Measurements from ENCODE around the gene MTMR10. TPM values are rescaled to one million over a fixed set of nuclear protein-coding genes. Genes with fewer than 3 reads are reported as not detected.

Gene MTMR10
- total RNA-seq, 4 donors from 2014 or later = 24.9 to 46.7 (median 27.1) TPM

GRCh38 chr15:31036783-31037182 is 45.4 kb upstream of the MTMR10 start:
- Histone ChIP-seq H3K9me3 (no peaks in the 10 kb centered on the region), H3K4me3 (no peak overlapping the region), H3K27me3 (no peaks in the 10 kb centered on the region), H3K36me3 (no peaks in the 10 kb centered on the region), H3K4me1 (peaks cover 12% of the 10 kb centered on the region), H3K27ac (no peak overlapping the region)
- TF ChIP-seq POLR2AphosphoS5 (IDR thresholded peaks at IDR 0.05) (no peak), CTCF (IDR thresholded peaks at IDR 0.05) (no peak)
- DNase-seq (ENCODE audit: low spot score in 2 of 2) = no peak
- WGBS = 93% methylated on average over 6 of the region's 9 CpGs

GRCh38 chr15:31035610-31036009 is 44.2 kb upstream of the MTMR10 start:
- DNase-seq (ENCODE audit: low spot score in 2 of 2) = no peak
- Histone ChIP-seq H3K27ac (no peak overlapping the region), H3K36me3 (no peaks in the 10 kb centered on the region), H3K4me1 (peaks cover 12% of the 10 kb centered on the region), H3K9me3 (no peaks in the 10 kb centered on the region), H3K27me3 (no peaks in the 10 kb centered on the region), H3K4me3 (no peak overlapping the region)
- WGBS = 85% methylated on average over 7 of the region's 7 CpGs
- TF ChIP-seq POLR2A (IDR thresholded peaks at IDR 0.05) (no peak), POLR2AphosphoS5 (IDR thresholded peaks at IDR 0.05) (no peak), CTCF (IDR thresholded peaks at IDR 0.05) (no peak), EP300 (IDR thresholded peaks at IDR 0.05) (no peak)

GRCh38 chr15:31034152-31034551 is 42.7 kb upstream of the MTMR10 start:
- Histone ChIP-seq H3K4me3 (no peak overlapping the region), H3K9me3 (no peaks in the 10 kb centered on the region), H3K4me1 (peaks cover 12% of the 10 kb centered on the region), H3K27me3 (no peaks in the 10 kb centered on the region), H3K27ac (no peak overlapping the region), H3K36me3 (no peaks in the 10 kb centered on the region)
- TF ChIP-seq EP300 (IDR thresholded peaks at IDR 0.05) (no peak), POLR2A (IDR thresholded peaks at IDR 0.05) (no peak), CTCF (IDR thresholded peaks at IDR 0.05) (no peak), POLR2AphosphoS5 (IDR thresholded peaks at IDR 0.05) (no peak)
- WGBS = 43% methylated on average over 4 of the region's 4 CpGs
- DNase-seq (ENCODE audit: low spot score in 2 of 2) = no peak

GRCh38 chr15:31032961-31033371 is 41.5 kb upstream of the MTMR10 start:
- TF ChIP-seq EP300 (IDR thresholded peaks at IDR 0.05) = no peak
- TF ChIP-seq POLR2A (IDR thresholded peaks at IDR 0.05) = no peak
- TF ChIP-seq POLR2AphosphoS5 (IDR thresholded peaks at IDR 0.05) = no peak
- TF ChIP-seq CTCF (IDR thresholded peaks at IDR 0.05) = no peak
- Histone ChIP-seq H3K36me3 (no peaks in the 10 kb centered on the region), H3K27me3 (no peaks in the 10 kb centered on the region), H3K4me3 (no peak overlapping the region), H3K9me3 (no peaks in the 10 kb centered on the region), H3K4me1 (peaks cover 12% of the 10 kb centered on the region), H3K27ac (no peak overlapping the region)
- 16% methylated on average over 5 of the region's 5 CpGs for WGBS
- no peak for DNase-seq (ENCODE audit: low spot score in 2 of 2)

GRCh38 chr15:31031471-31032067 is 40.1 kb upstream of the MTMR10 start:
- TF ChIP-seq POLR2AphosphoS5 (IDR thresholded peaks at IDR 0.05) (no peak), POLR2A (IDR thresholded peaks at IDR 0.05) (no peak), CTCF (IDR thresholded peaks at IDR 0.05) (no peak), EP300 (IDR thresholded peaks at IDR 0.05) (no peak)

More at GRCh38 chr15:31031471-31032067, 40.1 kb upstream of the MTMR10 start:
- Histone ChIP-seq H3K4me3 (no peak overlapping the region), H3K27me3 (no peaks in the 10 kb centered on the region), H3K4me1 (peaks cover 12% of the 10 kb centered on the region), H3K27ac (no peak overlapping the region), H3K9me3 (no peaks in the 10 kb centered on the region), H3K36me3 (no peaks in the 10 kb centered on the region)
- 84% methylated on average over 3 of the region's 3 CpGs for WGBS
- DNase-seq (ENCODE audit: low spot score in 2 of 2) = no peak

Data from suprapubic skin (tissue), 4 donors.